Measurements from ENCODE around the gene JAZF1. TPM values are rescaled to one million over a fixed set of nuclear protein-coding genes. Genes with fewer than 3 reads are reported as not detected.

The JAZF1 gene
- total RNA-seq, 4 donors from 2014 or later = 4.7 to 8.1 (median 5.7) TPM

- WGBS, 2 donors = 94 to 96% methylated on average over 1 of the region's 1 CpG
- H3K4me3 ChIP-seq (ENCODE audit: low read depth, poor library complexity, severe bottlenecking) = no peak overlapping the region
- intact Hi-C loops (cut with DNase I; ENCODE audit: low total_unique reads) = no loop called here
- no peak for DNase-seq (ENCODE audit: low spot score in 2 of 2)
- no peak for TF ChIP-seq CTCF (IDR thresholded peaks at IDR 0.05)
- no peak for TF ChIP-seq POLR2A (IDR thresholded peaks at IDR 0.05)
Measured at GRCh38 chr7:27967639-27968038, 213.0 kb downstream of the JAZF1 start.

DNA sequence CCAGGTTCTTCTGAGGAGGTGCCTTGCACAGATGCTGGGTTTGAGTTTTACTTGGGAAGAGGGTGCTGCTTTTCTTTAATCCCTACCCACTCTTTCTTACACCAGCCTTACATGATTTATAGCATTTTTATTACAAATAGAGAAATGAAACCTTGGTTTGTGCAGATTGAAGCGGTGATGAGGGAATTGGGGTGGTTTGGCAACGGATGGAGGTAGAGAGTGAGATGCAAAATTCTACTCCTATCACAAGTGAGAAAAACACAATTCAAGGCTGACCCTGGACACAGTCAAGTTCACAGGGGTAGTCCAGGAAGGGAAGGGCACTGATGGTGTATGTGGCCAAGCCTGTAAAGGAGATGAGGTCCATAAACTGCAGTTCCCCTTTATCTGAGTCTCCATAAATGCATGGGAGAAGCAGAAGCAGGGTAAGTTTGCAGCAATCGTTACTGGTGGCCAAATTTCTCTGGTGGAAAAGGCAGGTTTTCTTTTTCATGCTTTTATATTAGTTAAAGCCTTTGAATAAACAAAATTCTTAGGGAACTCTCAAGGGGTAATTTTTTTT lies 214.3 kb downstream of the JAZF1 start:
- no peak for DNase-seq (ENCODE audit: low spot score in 2 of 2)
- TF ChIP-seq CTCF (IDR thresholded peaks at IDR 0.05) (no peak), POLR2A (IDR thresholded peaks at IDR 0.05) (no peak)
- intact Hi-C loops (cut with DNase I; ENCODE audit: low total_unique reads) = no loop called here
- WGBS, 2 donors = 72 to 77% methylated on average over 3 of the region's 3 CpGs
- H3K4me3 ChIP-seq (ENCODE audit: low read depth, poor library complexity, severe bottlenecking) = no peak overlapping the region

DNA sequence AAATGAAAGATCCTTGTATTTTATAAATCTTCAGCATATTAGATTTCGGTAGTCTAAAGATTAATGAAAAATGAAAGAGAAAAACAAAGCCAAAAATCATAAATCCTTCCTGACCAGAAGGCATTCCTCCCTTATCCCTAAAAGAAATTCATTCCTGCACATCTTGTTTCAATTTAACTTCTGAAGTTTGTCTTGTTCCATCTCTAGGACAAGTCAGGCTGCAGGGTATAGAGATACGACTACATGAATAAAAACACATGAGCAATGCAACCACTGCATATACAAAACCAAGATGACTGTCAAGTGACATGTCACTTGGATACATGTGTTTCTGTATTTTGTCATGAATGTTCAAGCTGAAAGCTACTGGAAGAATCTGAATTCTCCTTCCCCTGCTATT lies 214.9 kb downstream of the JAZF1 start:
- no peak overlapping the region for H3K4me3 ChIP-seq (ENCODE audit: low read depth, poor library complexity, severe bottlenecking)
- DNase-seq (ENCODE audit: low spot score in 2 of 2) = no peak
- intact Hi-C loops (cut with DNase I; ENCODE audit: low total_unique reads) = no loop called here
- TF ChIP-seq POLR2A (IDR thresholded peaks at IDR 0.05) (no peak), CTCF (IDR thresholded peaks at IDR 0.05) (no peak)
- 55 to 56% methylated on average over 2 of the region's 2 CpGs for WGBS, 2 donors

DNA sequence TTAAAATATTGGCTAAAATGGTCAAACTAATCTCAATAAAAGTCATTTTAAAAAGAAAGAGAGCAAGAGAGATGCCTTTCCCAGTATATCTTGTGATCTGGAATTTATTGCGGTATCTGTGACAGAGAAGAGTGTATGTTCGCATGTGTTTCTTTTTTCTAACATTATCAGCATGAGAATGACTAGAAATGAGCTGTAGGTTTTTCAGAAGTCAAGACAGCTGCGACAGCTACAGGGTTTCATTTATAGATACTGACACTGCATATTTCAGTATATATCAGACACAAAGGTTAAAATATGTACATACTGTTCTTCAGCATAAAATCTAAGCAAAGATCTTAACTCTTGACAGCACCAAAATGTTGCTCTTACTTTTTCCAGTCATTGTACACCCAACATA lies 215.8 kb downstream of the JAZF1 start:
- no peak for DNase-seq (ENCODE audit: low spot score in 2 of 2)
- intact Hi-C loops (cut with DNase I; ENCODE audit: low total_unique reads) = no loop called here
- no peak overlapping the region for H3K4me3 ChIP-seq (ENCODE audit: low read depth, poor library complexity, severe bottlenecking)
- WGBS, 2 donors = 81 to 94% methylated on average over 3 of the region's 3 CpGs
- TF ChIP-seq POLR2A (IDR thresholded peaks at IDR 0.05) (no peak), CTCF (IDR thresholded peaks at IDR 0.05) (no peak)

GRCh38 chr7:27963056-27963455 lies 217.5 kb downstream of the JAZF1 start:
- 87 to 91% methylated on average over 1 of the region's 1 CpG for WGBS, 2 donors
- no peak for DNase-seq (ENCODE audit: low spot score in 2 of 2)
- no peak for TF ChIP-seq POLR2A (IDR thresholded peaks at IDR 0.05)
- TF ChIP-seq CTCF (IDR thresholded peaks at IDR 0.05) = no peak
- intact Hi-C loops (cut with DNase I; ENCODE audit: low total_unique reads) = no loop called here
- no peak overlapping the region for H3K4me3 ChIP-seq (ENCODE audit: low read depth, poor library complexity, severe bottlenecking)

DNA sequence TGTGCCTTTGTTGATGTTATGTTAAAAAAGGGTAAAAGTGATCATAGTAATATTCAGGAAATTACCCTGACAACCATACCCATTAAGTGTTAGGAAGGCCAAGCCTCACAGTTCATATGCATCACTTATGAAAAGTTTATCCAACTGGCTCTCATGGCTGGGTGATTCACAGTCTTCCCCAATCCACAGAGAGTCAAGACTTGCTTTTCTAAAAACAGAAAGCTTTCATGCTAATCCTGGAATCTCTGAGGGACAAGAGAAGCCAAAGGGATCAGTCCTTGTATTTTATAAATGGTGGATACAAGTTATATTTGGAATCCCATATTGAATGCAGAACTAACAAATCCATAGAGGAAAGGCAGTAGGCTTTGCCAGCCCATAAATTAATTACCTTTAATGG lies 218.3 kb downstream of the JAZF1 start:
- TF ChIP-seq POLR2A (IDR thresholded peaks at IDR 0.05) (no peak), CTCF (IDR thresholded peaks at IDR 0.05) (no peak)
- H3K4me3 ChIP-seq (ENCODE audit: low read depth, poor library complexity, severe bottlenecking) = no peak overlapping the region
- intact Hi-C loops (cut with DNase I; ENCODE audit: low total_unique reads) = no loop called here
- DNase-seq (ENCODE audit: low spot score in 2 of 2) = no peak
